SK-N-SH treated with all-trans-retinoic acid at 6 μM for 48 hours (cell line): ENCODE measurements around the gene ARRDC5.
A peak's percentile ranks its signal among the peaks of the same experiment; 100 is the strongest.

Experiments
- ATAC-seq: fragments of 200-7000 bp; cut with Tn5 transposase; 3 replicates; pipeline ENCODE4 v1.9.1; 2020; ENCODE audit warnings: mild to moderate bottlenecking, moderate library complexity
- BACH2 ChIP-seq: fragments of 250-450 bp; sonication (Bioruptor Pico); IDR thresholded peaks from 2 replicates; pipeline ENCODE4 v1.9.0; 2021; ENCODE audit warnings: mild to moderate bottlenecking, borderline replicate concordance
- CSDC2 ChIP-seq: fragments of 250-450 bp; sonication (Bioruptor Pico); IDR thresholded peaks from 2 replicates; pipeline ENCODE4 v1.5.0; 2020; ENCODE audit warnings: mild to moderate bottlenecking, moderate library complexity
- ESRRG ChIP-seq: fragments of 250-450 bp; sonication (Bioruptor Pico); IDR thresholded peaks from 2 replicates; pipeline ENCODE4 v1.6.1; 2021; ENCODE audit warnings: mild to moderate bottlenecking
- GLIS3 ChIP-seq: fragments of 250-450 bp; sonication (Bioruptor Pico); IDR thresholded peaks from 2 replicates; pipeline ENCODE4 v1.5.0; 2020; ENCODE audit warnings: mild to moderate bottlenecking, moderate library complexity
- ISL1 ChIP-seq: fragments of 250-450 bp; sonication (Bioruptor Pico); IDR thresholded peaks from 2 replicates; pipeline ENCODE4 v2.1.2; 2022; ENCODE audit warnings: mild to moderate bottlenecking, moderate library complexity
- PPARA ChIP-seq: fragments of 250-450 bp; sonication (Bioruptor Pico); IDR thresholded peaks from 2 replicates; pipeline ENCODE4 v1.5.0; 2020; ENCODE audit warnings: mild to moderate bottlenecking, borderline replicate concordance
- RARB ChIP-seq: fragments of 250-450 bp; sonication (Bioruptor Pico); IDR thresholded peaks from 2 replicates; pipeline ENCODE4 v1.8.0; 2021; ENCODE audit warnings: mild to moderate bottlenecking, moderate library complexity
- SNAI2 ChIP-seq: fragments of 250-450 bp; sonication (Bioruptor Pico); IDR thresholded peaks from 2 replicates; pipeline ENCODE4 v1.5.0; 2020; ENCODE audit warnings: mild to moderate bottlenecking, moderate library complexity
- TCF4 ChIP-seq: fragments of 250-450 bp; sonication (Bioruptor Pico); IDR thresholded peaks from 2 replicates; pipeline ENCODE4 v1.8.0; 2021; ENCODE audit warnings: mild to moderate bottlenecking, moderate library complexity, borderline replicate concordance
- TOX ChIP-seq: fragments of 250-450 bp; sonication (Bioruptor Pico); IDR thresholded peaks from 2 replicates; pipeline ENCODE4 v1.8.0; 2021; ENCODE audit warnings: mild to moderate bottlenecking, moderate library complexity, borderline replicate concordance
- ZC3H10 ChIP-seq: fragments of 250-450 bp; sonication (Bioruptor Pico); IDR thresholded peaks from 2 replicates; pipeline ENCODE4 v1.5.1; 2021; ENCODE audit warnings: mild to moderate bottlenecking, moderate library complexity
- ZFP3 ChIP-seq: fragments of 250-450 bp; sonication (Bioruptor Pico); IDR thresholded peaks from 2 replicates; pipeline ENCODE4 v1.5.0; 2020; ENCODE audit warnings: mild to moderate bottlenecking, moderate library complexity
- ZNF565 ChIP-seq: fragments of 450-650 bp; formaldehyde crosslinking; conservative IDR thresholded peaks from 2 replicates; pipeline ENCODE4 v1.5.0; 2020; ENCODE audit warnings: low read depth, mild to moderate bottlenecking, moderate library complexity
- ZNF70 ChIP-seq: fragments of 450-650 bp; formaldehyde crosslinking; IDR thresholded peaks from 2 replicates; pipeline ENCODE4 v1.5.0; 2020; ENCODE audit warnings: mild to moderate bottlenecking, moderate library complexity
- ZNF8 ChIP-seq: fragments of 450-650 bp; formaldehyde crosslinking; IDR thresholded peaks from 2 replicates; pipeline ENCODE4 v1.5.0; 2020; ENCODE audit warnings: mild to moderate bottlenecking, moderate library complexity
- TF ChIP-seq, protein P1 (sequence below): fragments of 250-450 bp; sonication (Bioruptor Pico); IDR thresholded peaks from 2 replicates; pipeline ENCODE4 v1.8.0; 2021; ENCODE audit warnings: low read depth, mild to moderate bottlenecking, moderate library complexity, borderline replicate concordance
- TF ChIP-seq, protein P2 (sequence below): fragments of 250-450 bp; sonication (Bioruptor Pico); IDR thresholded peaks from 2 replicates; pipeline ENCODE4 v1.5.1; 2020; ENCODE audit warnings: low read depth, mild to moderate bottlenecking, moderate library complexity
- TF ChIP-seq, protein P3 (sequence below): fragments of 250-450 bp; sonication (Bioruptor Pico); IDR thresholded peaks from 2 replicates; pipeline ENCODE4 v1.5.1; 2021; ENCODE audit warnings: mild to moderate bottlenecking, moderate library complexity
- TF ChIP-seq, protein P4 (sequence below): fragments of 250-450 bp; sonication (Bioruptor Pico); IDR thresholded peaks from 2 replicates; pipeline ENCODE4 v1.5.0; 2020; ENCODE audit warnings: mild to moderate bottlenecking, moderate library complexity
- TF ChIP-seq, protein P5 (sequence below): fragments of 250-450 bp; sonication (Bioruptor Pico); IDR thresholded peaks from 2 replicates; pipeline ENCODE4 v1.8.0; 2020; ENCODE audit warnings: mild to moderate bottlenecking, moderate library complexity, borderline replicate concordance

The ARRDC5 gene

DNA sequence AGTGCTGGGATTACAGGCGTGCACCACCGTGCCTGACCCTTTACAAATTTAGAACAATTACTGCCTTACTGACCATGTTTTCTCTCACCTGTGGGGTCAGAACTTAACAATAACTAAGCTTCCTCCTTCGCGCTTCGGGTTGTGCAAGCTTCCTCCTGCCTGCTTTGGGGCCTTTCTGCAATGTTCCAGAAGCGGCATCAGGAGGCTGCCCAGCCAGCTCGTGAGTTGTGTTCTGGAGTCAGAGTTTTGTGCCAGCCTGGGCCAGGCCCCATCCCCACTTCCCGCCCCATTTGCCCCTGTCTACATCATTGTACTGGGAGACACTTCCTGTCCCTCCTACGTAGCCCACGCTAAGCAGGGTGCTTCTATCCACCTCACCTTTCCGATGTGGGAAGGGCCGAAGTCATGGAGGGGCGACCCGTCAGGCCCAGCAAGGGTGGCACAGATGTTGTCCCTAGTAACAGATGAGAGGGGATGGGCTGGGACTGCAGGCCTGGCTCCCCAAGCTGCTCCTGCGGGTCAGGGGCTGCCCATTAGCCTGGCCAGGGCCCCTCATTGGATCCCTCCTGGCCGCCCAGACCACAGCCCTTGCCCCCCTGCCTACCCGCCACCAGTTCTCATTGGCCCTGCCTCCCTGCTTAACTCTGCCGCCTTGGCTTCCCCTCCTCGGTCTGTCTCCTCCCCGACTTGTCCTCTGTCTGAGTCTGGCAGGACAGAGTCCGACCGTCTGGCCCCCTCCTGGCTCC, 20.0 kb upstream of the ARRDC5 start:
- no peak for ATAC-seq
- no peak for TF ChIP-seq ZFP3 (CRISPR knock-in tag)
- no peak for TF ChIP-seq ISL1
- TF ChIP-seq ZC3H10 (CRISPR knock-in tag), result no peak
- TF ChIP-seq, protein P1, sequence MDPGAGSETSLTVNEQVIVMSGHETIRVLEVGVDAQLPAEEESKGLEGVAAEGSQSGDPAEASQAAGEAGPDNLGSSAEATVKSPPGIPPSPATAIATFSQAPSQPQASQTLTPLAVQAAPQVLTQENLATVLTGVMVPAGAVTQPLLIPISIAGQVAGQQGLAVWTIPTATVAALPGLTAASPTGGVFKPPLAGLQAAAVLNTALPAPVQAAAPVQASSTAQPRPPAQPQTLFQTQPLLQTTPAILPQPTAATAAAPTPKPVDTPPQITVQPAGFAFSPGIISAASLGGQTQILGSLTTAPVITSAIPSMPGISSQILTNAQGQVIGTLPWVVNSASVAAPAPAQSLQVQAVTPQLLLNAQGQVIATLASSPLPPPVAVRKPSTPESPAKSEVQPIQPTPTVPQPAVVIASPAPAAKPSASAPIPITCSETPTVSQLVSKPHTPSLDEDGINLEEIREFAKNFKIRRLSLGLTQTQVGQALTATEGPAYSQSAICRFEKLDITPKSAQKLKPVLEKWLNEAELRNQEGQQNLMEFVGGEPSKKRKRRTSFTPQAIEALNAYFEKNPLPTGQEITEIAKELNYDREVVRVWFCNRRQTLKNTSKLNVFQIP (CRISPR knock-in tag), result no peak
- no peak for TF ChIP-seq BACH2
- TF ChIP-seq, protein P2, sequence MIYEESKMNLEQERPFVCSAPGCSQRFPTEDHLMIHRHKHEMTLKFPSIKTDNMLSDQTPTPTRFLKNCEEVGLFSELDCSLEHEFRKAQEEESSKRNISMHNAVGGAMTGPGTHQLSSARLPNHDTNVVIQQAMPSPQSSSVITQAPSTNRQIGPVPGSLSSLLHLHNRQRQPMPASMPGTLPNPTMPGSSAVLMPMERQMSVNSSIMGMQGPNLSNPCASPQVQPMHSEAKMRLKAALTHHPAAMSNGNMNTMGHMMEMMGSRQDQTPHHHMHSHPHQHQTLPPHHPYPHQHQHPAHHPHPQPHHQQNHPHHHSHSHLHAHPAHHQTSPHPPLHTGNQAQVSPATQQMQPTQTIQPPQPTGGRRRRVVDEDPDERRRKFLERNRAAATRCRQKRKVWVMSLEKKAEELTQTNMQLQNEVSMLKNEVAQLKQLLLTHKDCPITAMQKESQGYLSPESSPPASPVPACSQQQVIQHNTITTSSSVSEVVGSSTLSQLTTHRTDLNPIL (CRISPR knock-in tag), result no peak
- TF ChIP-seq, protein P3, sequence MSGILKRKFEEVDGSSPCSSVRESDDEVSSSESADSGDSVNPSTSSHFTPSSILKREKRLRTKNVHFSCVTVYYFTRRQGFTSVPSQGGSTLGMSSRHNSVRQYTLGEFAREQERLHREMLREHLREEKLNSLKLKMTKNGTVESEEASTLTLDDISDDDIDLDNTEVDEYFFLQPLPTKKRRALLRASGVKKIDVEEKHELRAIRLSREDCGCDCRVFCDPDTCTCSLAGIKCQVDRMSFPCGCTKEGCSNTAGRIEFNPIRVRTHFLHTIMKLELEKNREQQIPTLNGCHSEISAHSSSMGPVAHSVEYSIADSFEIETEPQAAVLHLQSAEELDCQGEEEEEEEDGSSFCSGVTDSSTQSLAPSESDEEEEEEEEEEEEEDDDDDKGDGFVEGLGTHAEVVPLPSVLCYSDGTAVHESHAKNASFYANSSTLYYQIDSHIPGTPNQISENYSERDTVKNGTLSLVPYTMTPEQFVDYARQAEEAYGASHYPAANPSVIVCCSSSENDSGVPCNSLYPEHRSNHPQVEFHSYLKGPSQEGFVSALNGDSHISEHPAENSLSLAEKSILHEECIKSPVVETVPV (CRISPR knock-in tag), result no peak
- TF ChIP-seq, all 23 proteins: peak for 0

DNA sequence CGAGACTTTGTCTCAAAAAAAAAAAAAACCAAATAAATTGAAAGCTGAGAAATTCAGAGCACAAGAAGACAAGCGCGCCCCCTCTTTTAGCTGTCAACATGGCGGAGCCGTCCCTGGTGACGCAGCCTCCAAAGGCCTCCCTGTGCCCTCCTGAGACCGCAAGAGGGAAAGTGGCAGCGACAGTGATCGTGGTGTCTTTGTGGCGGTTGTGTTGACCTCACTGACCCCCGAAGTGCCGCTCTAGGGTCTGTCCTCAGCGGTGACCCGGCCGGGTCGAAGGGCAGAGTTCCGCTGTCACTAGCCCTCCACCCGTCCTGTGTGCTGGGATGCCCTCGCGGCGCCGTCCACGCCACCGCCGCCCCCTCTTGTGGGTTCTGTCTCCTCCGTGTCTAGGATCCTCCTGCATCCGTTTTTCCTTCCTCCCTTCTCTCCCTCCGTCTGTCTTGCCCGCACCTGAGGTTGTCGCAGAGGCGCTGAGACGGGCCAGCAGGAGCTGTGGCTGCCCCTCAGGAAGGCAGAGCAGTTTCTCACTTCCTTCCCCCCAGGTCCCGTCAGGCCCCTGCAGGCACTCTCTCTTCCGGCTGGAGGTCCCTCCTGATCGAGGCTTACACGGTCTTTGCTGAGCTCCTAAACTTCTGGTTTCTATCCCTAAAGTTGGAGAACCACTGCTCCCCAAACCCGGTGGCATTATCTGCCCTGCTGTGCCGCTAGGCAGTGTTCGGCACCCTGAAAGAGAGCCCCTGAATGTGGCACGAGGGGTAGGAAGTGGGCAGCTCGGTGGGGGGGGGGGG, 13.8 kb upstream of the ARRDC5 start:
- ATAC-seq, result no peak

DNA sequence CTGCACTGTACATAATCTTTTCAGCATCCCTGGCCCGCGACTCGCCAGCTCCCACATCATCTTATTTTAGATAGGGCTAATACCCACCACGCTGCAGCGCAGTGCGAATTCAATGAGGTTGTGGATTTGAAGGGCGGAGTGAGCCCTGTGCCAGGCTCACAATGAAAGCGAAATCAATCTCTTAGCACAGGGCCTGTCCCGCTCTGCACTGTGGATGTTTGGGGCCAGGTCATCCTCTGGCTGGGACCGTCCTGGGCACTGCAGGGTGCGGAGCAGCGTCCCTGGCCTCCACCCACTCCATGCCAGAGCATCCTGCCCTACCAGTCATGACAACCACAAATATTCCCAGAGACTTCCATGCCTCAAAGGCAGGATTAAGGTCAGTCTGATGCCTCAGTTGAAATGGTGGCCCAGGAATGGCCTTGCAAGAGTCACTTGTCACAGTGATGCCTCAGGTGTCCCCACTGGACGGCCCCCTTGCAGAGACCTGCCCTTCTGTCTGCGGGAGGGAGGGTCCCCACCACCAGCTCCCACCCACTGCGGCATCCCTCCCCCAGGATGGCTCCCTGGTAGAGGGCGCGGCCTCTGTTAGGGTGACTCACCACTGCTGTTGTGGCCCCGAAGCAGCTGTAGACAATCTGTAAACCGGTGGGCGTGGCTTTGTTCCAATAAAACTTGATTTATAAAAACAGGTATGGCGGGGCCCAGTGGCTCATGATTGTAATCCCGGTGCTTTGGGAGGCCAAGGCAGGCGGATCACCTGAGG, 12.2 kb upstream of the ARRDC5 start:
- peak; percentile 57 for ATAC-seq
- TF ChIP-seq TOX (no peak), CSDC2 (no peak), RARB (no peak), SNAI2 (CRISPR knock-in tag) (no peak), ZNF8 (CRISPR knock-in tag) (no peak), ZNF565 (CRISPR knock-in tag) (no peak), TCF4 (CRISPR knock-in tag) (no peak), GLIS3 (no peak), PPARA (no peak), ISL1 (no peak), ZFP3 (CRISPR knock-in tag) (no peak), ESRRG (no peak), ZNF70 (CRISPR knock-in tag) (no peak)
- TF ChIP-seq, protein P4, sequence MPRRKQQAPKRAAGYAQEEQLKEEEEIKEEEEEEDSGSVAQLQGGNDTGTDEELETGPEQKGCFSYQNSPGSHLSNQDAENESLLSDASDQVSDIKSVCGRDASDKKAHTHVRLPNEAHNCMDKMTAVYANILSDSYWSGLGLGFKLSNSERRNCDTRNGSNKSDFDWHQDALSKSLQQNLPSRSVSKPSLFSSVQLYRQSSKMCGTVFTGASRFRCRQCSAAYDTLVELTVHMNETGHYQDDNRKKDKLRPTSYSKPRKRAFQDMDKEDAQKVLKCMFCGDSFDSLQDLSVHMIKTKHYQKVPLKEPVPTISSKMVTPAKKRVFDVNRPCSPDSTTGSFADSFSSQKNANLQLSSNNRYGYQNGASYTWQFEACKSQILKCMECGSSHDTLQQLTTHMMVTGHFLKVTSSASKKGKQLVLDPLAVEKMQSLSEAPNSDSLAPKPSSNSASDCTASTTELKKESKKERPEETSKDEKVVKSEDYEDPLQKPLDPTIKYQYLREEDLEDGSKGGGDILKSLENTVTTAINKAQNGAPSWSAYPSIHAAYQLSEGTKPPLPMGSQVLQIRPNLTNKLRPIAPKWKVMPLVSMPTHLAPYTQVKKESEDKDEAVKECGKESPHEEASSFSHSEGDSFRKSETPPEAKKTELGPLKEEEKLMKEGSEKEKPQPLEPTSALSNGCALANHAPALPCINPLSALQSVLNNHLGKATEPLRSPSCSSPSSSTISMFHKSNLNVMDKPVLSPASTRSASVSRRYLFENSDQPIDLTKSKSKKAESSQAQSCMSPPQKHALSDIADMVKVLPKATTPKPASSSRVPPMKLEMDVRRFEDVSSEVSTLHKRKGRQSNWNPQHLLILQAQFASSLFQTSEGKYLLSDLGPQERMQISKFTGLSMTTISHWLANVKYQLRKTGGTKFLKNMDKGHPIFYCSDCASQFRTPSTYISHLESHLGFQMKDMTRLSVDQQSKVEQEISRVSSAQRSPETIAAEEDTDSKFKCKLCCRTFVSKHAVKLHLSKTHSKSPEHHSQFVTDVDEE (CRISPR knock-in tag), result no peak
- TF ChIP-seq, protein P3 (CRISPR knock-in tag), result no peak

More for the DNA sequence above, 13.8 kb upstream of the ARRDC5 start:
- TF ChIP-seq TOX (no peak), ISL1 (no peak), BACH2 (no peak), ZNF565 (CRISPR knock-in tag) (no peak), ZFP3 (CRISPR knock-in tag) (no peak), PPARA (no peak)
- TF ChIP-seq, protein P5, sequence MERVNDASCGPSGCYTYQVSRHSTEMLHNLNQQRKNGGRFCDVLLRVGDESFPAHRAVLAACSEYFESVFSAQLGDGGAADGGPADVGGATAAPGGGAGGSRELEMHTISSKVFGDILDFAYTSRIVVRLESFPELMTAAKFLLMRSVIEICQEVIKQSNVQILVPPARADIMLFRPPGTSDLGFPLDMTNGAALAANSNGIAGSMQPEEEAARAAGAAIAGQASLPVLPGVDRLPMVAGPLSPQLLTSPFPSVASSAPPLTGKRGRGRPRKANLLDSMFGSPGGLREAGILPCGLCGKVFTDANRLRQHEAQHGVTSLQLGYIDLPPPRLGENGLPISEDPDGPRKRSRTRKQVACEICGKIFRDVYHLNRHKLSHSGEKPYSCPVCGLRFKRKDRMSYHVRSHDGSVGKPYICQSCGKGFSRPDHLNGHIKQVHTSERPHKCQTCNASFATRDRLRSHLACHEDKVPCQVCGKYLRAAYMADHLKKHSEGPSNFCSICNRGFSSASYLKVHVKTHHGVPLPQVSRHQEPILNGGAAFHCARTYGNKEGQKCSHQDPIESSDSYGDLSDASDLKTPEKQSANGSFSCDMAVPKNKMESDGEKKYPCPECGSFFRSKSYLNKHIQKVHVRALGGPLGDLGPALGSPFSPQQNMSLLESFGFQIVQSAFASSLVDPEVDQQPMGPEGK (CRISPR knock-in tag), result no peak
- TF ChIP-seq, protein P3 (CRISPR knock-in tag), result no peak
- TF ChIP-seq, all 23 proteins: peak for 0
